HUES6 (cell line): ENCODE results near the gene GPC6.

Experiments
- H3K27ac ChIP-seq: 2 replicates; pipeline ENCODE4 v1.7.0; 2013; ENCODE audit warnings: low read depth, mild to moderate bottlenecking, low read length, inconsistent platforms
- H3K27me3 ChIP-seq: 2 replicates; pipeline ENCODE4 v1.6.1; 2013; ENCODE audit warnings: low read length; ENCODE audit not compliant: control insufficient read depth, insufficient read depth
- H3K36me3 ChIP-seq: 2 replicates; pipeline ENCODE4 v1.6.1; 2013; ENCODE audit warnings: low read length; ENCODE audit not compliant: control insufficient read depth, insufficient read depth
- H3K4me1 ChIP-seq: 2 replicates; pipeline ENCODE4 v1.6.1; 2013; ENCODE audit warnings: low read length; ENCODE audit not compliant: control insufficient read depth, insufficient read depth
- H3K4me3 ChIP-seq: 2 replicates; pipeline ENCODE4 v1.5.1; 2013; ENCODE audit warnings: low read depth, low read length
- H3K9ac ChIP-seq: one replicate; pipeline ENCODE4 v1.6.1; 2013; ENCODE audit warnings: mild to moderate bottlenecking, low read length
- H3K9me3 ChIP-seq: 2 replicates; pipeline ENCODE4 v1.6.1; 2013; ENCODE audit warnings: low read depth, low read length; ENCODE audit not compliant: control insufficient read depth, insufficient read depth

GPC6 gene

GRCh38 chr13:93502987-93503615 lies 276.5 kb downstream of the GPC6 start:
- Histone ChIP-seq H3K9me3 (peaks cover 3% of the 10 kb centered on the region; the same call in 1 of the 2 replicates), H3K27me3 (no peaks in the 10 kb centered on the region), H3K4me1 (no peaks in the 10 kb centered on the region), H3K27ac (no peak overlapping the region), H3K9ac (no peak overlapping the region), H3K36me3 (no peaks in the 10 kb centered on the region), H3K4me3 (no peak overlapping the region)

GRCh38 chr13:93505104-93505952 lies 278.7 kb downstream of the GPC6 start:
- Histone ChIP-seq H3K27ac (no peak overlapping the region), H3K9ac (no peak overlapping the region), H3K4me3 (no peak overlapping the region), H3K27me3 (no peaks in the 10 kb centered on the region), H3K9me3 (no peaks in the 10 kb centered on the region), H3K36me3 (no peaks in the 10 kb centered on the region), H3K4me1 (peaks cover 21% of the 10 kb centered on the region)

GRCh38 chr13:93511011-93511410 lies 284.4 kb downstream of the GPC6 start:
- H3K36me3 ChIP-seq: no peaks in the 10 kb centered on the region
- H3K27me3 ChIP-seq: no peaks in the 10 kb centered on the region
- no peak overlapping the region for H3K4me3 ChIP-seq
- no peak overlapping the region for H3K27ac ChIP-seq
- peaks cover 24% of the 10 kb centered on the region for H3K4me1 ChIP-seq
- no peak overlapping the region for H3K9ac ChIP-seq
- H3K9me3 ChIP-seq: no peaks in the 10 kb centered on the region

- no peaks in the 10 kb centered on the region for H3K27me3 ChIP-seq
- H3K4me3 ChIP-seq: no peak overlapping the region
- H3K4me1 ChIP-seq: peaks cover 13% of the 10 kb centered on the region
- H3K9ac ChIP-seq: no peak overlapping the region
- no peaks in the 10 kb centered on the region for H3K36me3 ChIP-seq
- H3K27ac ChIP-seq: no peak overlapping the region
- H3K9me3 ChIP-seq: no peaks in the 10 kb centered on the region
Measured at GRCh38 chr13:93515267-93515666, 288.7 kb downstream of the GPC6 start.

- Histone ChIP-seq H3K4me1 (peaks cover 15% of the 10 kb centered on the region), H3K9ac (no peak overlapping the region), H3K4me3 (no peak overlapping the region), H3K36me3 (no peaks in the 10 kb centered on the region), H3K27ac (no peak overlapping the region), H3K27me3 (no peaks in the 10 kb centered on the region), H3K9me3 (no peaks in the 10 kb centered on the region)
Measured at GRCh38 chr13:93517658-93518057, 291.1 kb downstream of the GPC6 start.

- Histone ChIP-seq H3K9ac (no peak overlapping the region), H3K9me3 (no peaks in the 10 kb centered on the region), H3K27me3 (no peaks in the 10 kb centered on the region), H3K4me1 (peaks cover 43% of the 10 kb centered on the region), H3K4me3 (no peak overlapping the region), H3K27ac (no peak overlapping the region), H3K36me3 (no peaks in the 10 kb centered on the region)
Measured at GRCh38 chr13:93521307-93521706, 294.7 kb downstream of the GPC6 start.

GRCh38 chr13:93522501-93522900 lies 295.9 kb downstream of the GPC6 start:
- Histone ChIP-seq H3K9me3 (no peaks in the 10 kb centered on the region), H3K27me3 (no peaks in the 10 kb centered on the region), H3K4me3 (no peak overlapping the region), H3K36me3 (no peaks in the 10 kb centered on the region), H3K9ac (no peak overlapping the region), H3K27ac (peak overlapping the region; percentile 39; the same call in 1 of the 2 replicates), H3K4me1 (peaks cover 46% of the 10 kb centered on the region)

GRCh38 chr13:93525087-93525486 lies 298.5 kb downstream of the GPC6 start:
- no peaks in the 10 kb centered on the region for H3K36me3 ChIP-seq
- H3K27ac ChIP-seq: peak overlapping the region; percentile 56; the same call in 1 of the 2 replicates
- no peak overlapping the region for H3K4me3 ChIP-seq
- no peaks in the 10 kb centered on the region for H3K27me3 ChIP-seq
- no peaks in the 10 kb centered on the region for H3K9me3 ChIP-seq
- H3K9ac ChIP-seq: no peak overlapping the region
- peaks cover 39% of the 10 kb centered on the region for H3K4me1 ChIP-seq

- Histone ChIP-seq H3K9me3 (no peaks in the 10 kb centered on the region), H3K27me3 (no peaks in the 10 kb centered on the region), H3K27ac (no peak overlapping the region), H3K4me3 (no peak overlapping the region), H3K36me3 (no peaks in the 10 kb centered on the region), H3K9ac (no peak overlapping the region), H3K4me1 (peaks cover 29% of the 10 kb centered on the region)
Measured at GRCh38 chr13:93527748-93528297, 301.2 kb downstream of the GPC6 start.

GRCh38 chr13:93529961-93530360 lies 303.4 kb downstream of the GPC6 start:
- H3K9ac ChIP-seq: no peak overlapping the region
- H3K9me3 ChIP-seq: no peaks in the 10 kb centered on the region
- peaks cover 13% of the 10 kb centered on the region for H3K4me1 ChIP-seq
- no peak overlapping the region for H3K4me3 ChIP-seq
- H3K27ac ChIP-seq: no peak overlapping the region
- H3K36me3 ChIP-seq: no peaks in the 10 kb centered on the region
- no peaks in the 10 kb centered on the region for H3K27me3 ChIP-seq

- Histone ChIP-seq H3K27me3 (no peaks in the 10 kb centered on the region), H3K27ac (no peak overlapping the region), H3K4me3 (no peak overlapping the region), H3K9ac (no peak overlapping the region), H3K9me3 (no peaks in the 10 kb centered on the region), H3K36me3 (no peaks in the 10 kb centered on the region), H3K4me1 (no peaks in the 10 kb centered on the region; the same call in none of the 2 replicates)
Measured at GRCh38 chr13:93534181-93534700, 307.6 kb downstream of the GPC6 start.
